ENCODE measurements around the gene ELF1. TPM values are rescaled to one million over a fixed set of nuclear protein-coding genes. Genes with fewer than 3 reads are reported as not detected.

ELF1 gene
- total and polyA plus RNA-seq, 2 experiments from 2014 or later, result 39.4 to 91.1 TPM

GRCh38 chr13:41054212-41054877 lies 35.2 kb upstream of the ELF1 start:
- H3K36me3 ChIP-seq (replicated peaks; ENCODE audit: insufficient read depth, low read depth), result no peaks in the 10 kb centered on the region
- no peak for TF ChIP-seq EZH2 (IDR thresholded peaks at IDR 0.05; ENCODE audit: borderline replicate concordance)
- TF ChIP-seq, protein P1, sequence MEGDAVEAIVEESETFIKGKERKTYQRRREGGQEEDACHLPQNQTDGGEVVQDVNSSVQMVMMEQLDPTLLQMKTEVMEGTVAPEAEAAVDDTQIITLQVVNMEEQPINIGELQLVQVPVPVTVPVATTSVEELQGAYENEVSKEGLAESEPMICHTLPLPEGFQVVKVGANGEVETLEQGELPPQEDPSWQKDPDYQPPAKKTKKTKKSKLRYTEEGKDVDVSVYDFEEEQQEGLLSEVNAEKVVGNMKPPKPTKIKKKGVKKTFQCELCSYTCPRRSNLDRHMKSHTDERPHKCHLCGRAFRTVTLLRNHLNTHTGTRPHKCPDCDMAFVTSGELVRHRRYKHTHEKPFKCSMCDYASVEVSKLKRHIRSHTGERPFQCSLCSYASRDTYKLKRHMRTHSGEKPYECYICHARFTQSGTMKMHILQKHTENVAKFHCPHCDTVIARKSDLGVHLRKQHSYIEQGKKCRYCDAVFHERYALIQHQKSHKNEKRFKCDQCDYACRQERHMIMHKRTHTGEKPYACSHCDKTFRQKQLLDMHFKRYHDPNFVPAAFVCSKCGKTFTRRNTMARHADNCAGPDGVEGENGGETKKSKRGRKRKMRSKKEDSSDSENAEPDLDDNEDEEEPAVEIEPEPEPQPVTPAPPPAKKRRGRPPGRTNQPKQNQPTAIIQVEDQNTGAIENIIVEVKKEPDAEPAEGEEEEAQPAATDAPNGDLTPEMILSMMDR (IDR thresholded peaks at IDR 0.05; ENCODE audit: poor library complexity), result peak; percentile 66
- H3K4me1 ChIP-seq (ENCODE audit: insufficient read depth), result peaks cover 43% of the 10 kb centered on the region
- WGBS (ENCODE audit: low lambda C conversion rate, missing lambda C conversion rate), result 59% methylated on average over 9 of the region's 9 CpGs
- peaks cover 100% of the 10 kb centered on the region for H3K79me2 ChIP-seq
- no peak overlapping the region for H2AFZ ChIP-seq
- peak overlapping the region; percentile 60 for H3K4me2 ChIP-seq
- peaks cover 84% of the 10 kb centered on the region for H4K20me1 ChIP-seq (ENCODE audit: insufficient read depth, poor library complexity, severe bottlenecking)
- DNase-seq (ENCODE audit: low spot score), result peak; percentile 76
- H3K4me3 ChIP-seq, result no peak overlapping the region
- H3K27ac ChIP-seq, result peak overlapping the region; percentile 8
- no peaks in the 10 kb centered on the region for H3K9me2 ChIP-seq (replicated peaks; ENCODE audit: insufficient read depth)
- H3K9me3 ChIP-seq (ENCODE audit: low read depth), result no peaks in the 10 kb centered on the region
- H3K27me3 ChIP-seq, result no peaks in the 10 kb centered on the region

DNA sequence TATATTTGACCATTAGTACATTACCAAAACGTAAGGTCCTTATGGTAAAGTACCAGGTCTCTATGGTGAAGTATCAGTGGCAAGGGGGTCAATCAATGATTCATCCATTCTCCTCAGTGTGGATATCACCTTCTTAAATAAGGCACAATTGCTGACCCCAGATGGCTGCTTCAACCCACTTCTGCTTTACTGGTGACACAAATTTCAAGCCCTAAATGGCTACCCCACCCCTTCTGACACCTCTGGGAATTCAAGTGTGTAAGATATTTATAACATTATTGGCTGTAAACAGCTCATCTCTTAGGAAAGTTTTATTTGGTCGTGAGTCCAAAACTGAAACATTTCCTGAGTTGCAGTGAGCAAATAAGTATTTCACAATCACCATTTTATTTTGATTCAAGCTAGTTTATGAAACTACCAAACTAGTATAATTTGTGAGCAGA lies 34.3 kb upstream of the ELF1 start:
- Histone ChIP-seq H3K27me3 (no peaks in the 10 kb centered on the region), H3K4me2 (peak overlapping the region; percentile 60), H3K9me3 (ENCODE audit: low read depth) (no peaks in the 10 kb centered on the region), H3K4me3 (no peak overlapping the region), H2AFZ (no peak overlapping the region), H3K27ac (peak overlapping the region; percentile 30), H3K9me2 (replicated peaks; ENCODE audit: insufficient read depth) (no peaks in the 10 kb centered on the region), H4K20me1 (ENCODE audit: insufficient read depth, poor library complexity, severe bottlenecking) (peaks cover 75% of the 10 kb centered on the region), H3K79me2 (peaks cover 100% of the 10 kb centered on the region), H3K36me3 (replicated peaks; ENCODE audit: insufficient read depth, low read depth) (no peaks in the 10 kb centered on the region), H3K4me1 (ENCODE audit: insufficient read depth) (peaks cover 34% of the 10 kb centered on the region)
- TF ChIP-seq, protein P1 (IDR thresholded peaks at IDR 0.05; ENCODE audit: poor library complexity), result no peak
- TF ChIP-seq EZH2phosphoT487 (IDR thresholded peaks at IDR 0.05; ENCODE audit: low read depth, severe bottlenecking, unreplicated experiment) (no peak), EZH2 (IDR thresholded peaks at IDR 0.05; ENCODE audit: borderline replicate concordance) (no peak)
- WGBS (ENCODE audit: low lambda C conversion rate, missing lambda C conversion rate), result 84% methylated on average over 2 of the region's 2 CpGs
- no peak for DNase-seq (ENCODE audit: low spot score)

DNA sequence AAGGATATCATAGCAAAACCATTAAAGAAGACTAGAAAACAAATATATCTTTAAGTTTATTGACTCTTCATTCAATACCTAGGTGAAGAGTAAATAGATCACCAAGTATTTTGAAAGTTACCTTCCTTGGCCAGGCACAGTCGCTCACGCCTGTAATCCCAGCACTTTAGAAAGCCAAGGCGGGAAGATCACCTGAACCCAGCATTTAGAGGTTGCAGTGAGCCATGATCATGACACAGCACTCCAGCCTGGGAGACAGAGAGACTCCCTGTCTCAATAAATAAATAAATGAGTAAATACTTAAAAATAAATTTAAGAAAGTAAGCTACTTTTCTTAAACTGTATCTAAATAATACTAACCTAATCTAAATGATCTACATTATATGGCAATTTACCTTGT lies 33.3 kb upstream of the ELF1 start:
- Histone ChIP-seq H3K9me3 (ENCODE audit: low read depth) (no peaks in the 10 kb centered on the region), H3K79me2 (peaks cover 99% of the 10 kb centered on the region), H3K27me3 (no peaks in the 10 kb centered on the region), H3K4me2 (no peak overlapping the region), H3K36me3 (replicated peaks; ENCODE audit: insufficient read depth, low read depth) (no peaks in the 10 kb centered on the region), H4K20me1 (ENCODE audit: insufficient read depth, poor library complexity, severe bottlenecking) (peaks cover 67% of the 10 kb centered on the region), H3K4me1 (ENCODE audit: insufficient read depth) (peaks cover 31% of the 10 kb centered on the region), H3K27ac (peak overlapping the region; percentile 27), H3K4me3 (no peak overlapping the region), H2AFZ (no peak overlapping the region), H3K9me2 (replicated peaks; ENCODE audit: insufficient read depth) (no peaks in the 10 kb centered on the region)
- TF ChIP-seq, protein P1 (IDR thresholded peaks at IDR 0.05; ENCODE audit: poor library complexity), result no peak
- TF ChIP-seq EZH2 (IDR thresholded peaks at IDR 0.05; ENCODE audit: borderline replicate concordance) (no peak), EZH2phosphoT487 (IDR thresholded peaks at IDR 0.05; ENCODE audit: low read depth, severe bottlenecking, unreplicated experiment) (no peak)
- WGBS (ENCODE audit: low lambda C conversion rate, missing lambda C conversion rate), result 83% methylated on average over 3 of the region's 3 CpGs
- DNase-seq (ENCODE audit: low spot score), result no peak
